ENCODE data around the gene ODAD4.
A peak's percentile ranks its signal among the peaks of the same experiment; 100 is the strongest.

The ODAD4 gene

DNA sequence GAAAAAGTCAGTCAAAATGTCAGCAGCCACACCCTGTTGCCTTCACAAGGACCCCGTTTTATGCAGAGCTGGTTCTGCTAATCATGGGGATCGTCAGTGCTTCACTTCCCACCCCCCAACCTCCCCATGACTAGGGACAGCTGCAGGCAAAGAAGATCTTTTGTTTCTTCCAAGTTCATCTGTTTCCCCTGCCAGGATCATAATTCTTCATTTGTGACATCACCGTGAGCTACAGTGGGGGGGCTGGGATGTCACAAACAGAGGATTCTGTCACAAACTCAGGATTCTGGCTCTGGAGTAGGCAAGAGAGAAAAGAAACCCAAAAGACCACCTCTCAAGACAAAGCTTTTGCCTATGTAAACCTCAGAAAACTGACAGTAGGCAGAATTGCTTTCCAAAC lies 62.2 kb downstream of the ODAD4 start:
- Histone ChIP-seq H3K4me3 (ENCODE audit: low read depth, low read length) (no peak overlapping the region), H3K4me2 (ENCODE audit: low read length) (no peak overlapping the region), H3K27me3 (ENCODE audit: control insufficient read depth, insufficient read depth, low read length) (no peaks in the 10 kb centered on the region), H3K27ac (no peak overlapping the region), H3K79me2 (peaks cover 3% of the 10 kb centered on the region), H3K4me1 (no peaks in the 10 kb centered on the region), H3K9me3 (ENCODE audit: control insufficient read depth, low read length) (no peaks in the 10 kb centered on the region), H3K9ac (no peak overlapping the region), H2AFZ (no peak overlapping the region), H3K36me3 (ENCODE audit: control insufficient read depth, insufficient read depth, low read length) (no peaks in the 10 kb centered on the region)
- TF ChIP-seq, protein P1, sequence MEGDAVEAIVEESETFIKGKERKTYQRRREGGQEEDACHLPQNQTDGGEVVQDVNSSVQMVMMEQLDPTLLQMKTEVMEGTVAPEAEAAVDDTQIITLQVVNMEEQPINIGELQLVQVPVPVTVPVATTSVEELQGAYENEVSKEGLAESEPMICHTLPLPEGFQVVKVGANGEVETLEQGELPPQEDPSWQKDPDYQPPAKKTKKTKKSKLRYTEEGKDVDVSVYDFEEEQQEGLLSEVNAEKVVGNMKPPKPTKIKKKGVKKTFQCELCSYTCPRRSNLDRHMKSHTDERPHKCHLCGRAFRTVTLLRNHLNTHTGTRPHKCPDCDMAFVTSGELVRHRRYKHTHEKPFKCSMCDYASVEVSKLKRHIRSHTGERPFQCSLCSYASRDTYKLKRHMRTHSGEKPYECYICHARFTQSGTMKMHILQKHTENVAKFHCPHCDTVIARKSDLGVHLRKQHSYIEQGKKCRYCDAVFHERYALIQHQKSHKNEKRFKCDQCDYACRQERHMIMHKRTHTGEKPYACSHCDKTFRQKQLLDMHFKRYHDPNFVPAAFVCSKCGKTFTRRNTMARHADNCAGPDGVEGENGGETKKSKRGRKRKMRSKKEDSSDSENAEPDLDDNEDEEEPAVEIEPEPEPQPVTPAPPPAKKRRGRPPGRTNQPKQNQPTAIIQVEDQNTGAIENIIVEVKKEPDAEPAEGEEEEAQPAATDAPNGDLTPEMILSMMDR (IDR thresholded peaks at IDR 0.05): no peak

DNA sequence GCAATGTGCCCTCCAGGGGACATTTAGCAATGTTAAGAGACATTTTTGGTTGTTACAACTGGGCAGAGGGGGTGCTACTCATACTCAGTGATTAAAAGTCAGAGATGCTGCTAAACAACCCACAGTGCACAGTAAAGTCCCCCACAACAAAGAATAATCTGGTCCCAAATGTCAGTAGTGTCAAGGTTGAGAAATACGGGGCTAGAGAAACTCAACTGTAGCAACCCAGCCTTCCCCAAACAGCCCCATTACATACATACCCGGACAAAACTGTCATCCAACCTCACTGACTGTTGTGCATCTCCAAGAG lies 66.4 kb downstream of the ODAD4 start:
- Histone ChIP-seq H2AFZ (no peak overlapping the region), H3K27ac (no peak overlapping the region), H3K36me3 (ENCODE audit: control insufficient read depth, insufficient read depth, low read length) (no peaks in the 10 kb centered on the region)

DNA sequence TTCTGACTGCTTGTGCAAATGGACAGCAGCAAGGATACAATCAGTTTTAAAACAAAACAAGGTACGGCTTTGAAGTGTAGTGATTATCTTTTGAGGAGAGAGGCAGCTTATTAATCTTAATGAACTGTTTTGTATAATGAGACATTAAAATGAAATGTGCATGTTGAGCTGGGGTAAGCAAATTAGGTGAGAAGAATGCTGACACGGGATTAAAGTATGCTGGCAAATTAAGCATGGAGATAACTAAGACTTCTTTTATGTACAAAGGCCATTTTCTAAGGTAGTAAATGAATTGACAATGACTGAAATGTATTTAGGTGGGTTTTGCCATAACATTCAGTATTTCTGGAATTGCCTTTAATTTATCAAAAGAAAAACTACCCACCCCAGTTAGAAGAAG lies 68.1 kb downstream of the ODAD4 start:
- Histone ChIP-seq H3K4me1 (no peaks in the 10 kb centered on the region), H3K9ac (no peak overlapping the region), H3K4me2 (ENCODE audit: low read length) (no peak overlapping the region), H3K4me3 (ENCODE audit: low read depth, low read length) (no peak overlapping the region), H2AFZ (no peak overlapping the region), H3K79me2 (peaks cover 19% of the 10 kb centered on the region), H3K27ac (no peak overlapping the region), H3K9me3 (ENCODE audit: control insufficient read depth, low read length) (no peaks in the 10 kb centered on the region), H3K36me3 (ENCODE audit: control insufficient read depth, insufficient read depth, low read length) (no peaks in the 10 kb centered on the region), H3K27me3 (ENCODE audit: control insufficient read depth, insufficient read depth, low read length) (no peaks in the 10 kb centered on the region)
- TF ChIP-seq, protein P1 (IDR thresholded peaks at IDR 0.05): no peak

More for the DNA sequence above, 66.4 kb downstream of the ODAD4 start:
- H3K9me3 ChIP-seq (ENCODE audit: control insufficient read depth, low read length): no peaks in the 10 kb centered on the region
- TF ChIP-seq, protein P1 (IDR thresholded peaks at IDR 0.05): no peak
- H3K79me2 ChIP-seq: peaks cover 7% of the 10 kb centered on the region
- H3K9ac ChIP-seq: no peak overlapping the region
- H3K4me1 ChIP-seq: no peaks in the 10 kb centered on the region
- no peak overlapping the region for H3K4me3 ChIP-seq (ENCODE audit: low read depth, low read length)
- no peak overlapping the region for H3K4me2 ChIP-seq (ENCODE audit: low read length)
- no peaks in the 10 kb centered on the region for H3K27me3 ChIP-seq (ENCODE audit: control insufficient read depth, insufficient read depth, low read length)

DNA sequence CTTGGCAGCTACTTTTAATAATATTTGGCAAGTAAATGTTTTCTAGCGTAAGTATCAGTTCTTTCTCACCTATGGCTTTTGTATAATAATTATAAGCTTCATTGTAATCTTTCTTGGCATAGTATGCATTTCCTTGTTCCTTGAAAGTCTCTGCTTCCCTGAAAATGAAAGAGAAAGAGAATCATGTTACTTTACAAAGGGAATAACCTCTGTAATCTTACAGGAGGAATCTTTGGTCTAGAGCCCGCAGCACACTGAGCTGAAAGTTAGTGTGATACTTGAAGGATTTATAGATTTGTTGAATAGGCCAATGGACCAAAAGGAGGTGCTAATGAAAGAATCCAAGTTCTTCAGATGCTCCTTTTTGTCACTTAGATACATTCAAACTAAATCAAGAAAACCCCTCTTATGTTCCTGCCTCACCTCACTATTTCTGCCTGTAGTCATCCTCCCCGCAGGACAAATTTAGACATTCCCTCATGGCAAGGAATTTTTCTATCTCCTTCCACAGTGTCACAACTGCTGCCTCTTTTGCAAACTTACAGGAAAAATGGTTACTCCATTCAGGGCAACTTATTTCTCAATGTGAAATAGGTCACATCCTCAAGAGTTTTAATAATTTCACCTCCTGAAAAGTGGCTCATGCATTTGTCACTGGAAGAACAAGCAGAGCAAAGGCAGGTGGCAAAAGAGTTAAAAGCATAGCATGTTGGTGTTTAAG lies 70.2 kb downstream of the ODAD4 start:
- no peak overlapping the region for H3K4me2 ChIP-seq (ENCODE audit: low read length)
- peaks cover 32% of the 10 kb centered on the region for H3K79me2 ChIP-seq
- no peak overlapping the region for H3K4me3 ChIP-seq (ENCODE audit: low read depth, low read length)
- H3K4me1 ChIP-seq: no peaks in the 10 kb centered on the region
- H3K9me3 ChIP-seq (ENCODE audit: control insufficient read depth, low read length): no peaks in the 10 kb centered on the region
- TF ChIP-seq, protein P1 (IDR thresholded peaks at IDR 0.05): no peak
- H3K27ac ChIP-seq: peak overlapping the region; percentile 29
- H3K36me3 ChIP-seq (ENCODE audit: control insufficient read depth, insufficient read depth, low read length): no peaks in the 10 kb centered on the region
- no peaks in the 10 kb centered on the region for H3K27me3 ChIP-seq (ENCODE audit: control insufficient read depth, insufficient read depth, low read length)
- H3K9ac ChIP-seq: no peak overlapping the region
- no peak overlapping the region for H2AFZ ChIP-seq

DNA sequence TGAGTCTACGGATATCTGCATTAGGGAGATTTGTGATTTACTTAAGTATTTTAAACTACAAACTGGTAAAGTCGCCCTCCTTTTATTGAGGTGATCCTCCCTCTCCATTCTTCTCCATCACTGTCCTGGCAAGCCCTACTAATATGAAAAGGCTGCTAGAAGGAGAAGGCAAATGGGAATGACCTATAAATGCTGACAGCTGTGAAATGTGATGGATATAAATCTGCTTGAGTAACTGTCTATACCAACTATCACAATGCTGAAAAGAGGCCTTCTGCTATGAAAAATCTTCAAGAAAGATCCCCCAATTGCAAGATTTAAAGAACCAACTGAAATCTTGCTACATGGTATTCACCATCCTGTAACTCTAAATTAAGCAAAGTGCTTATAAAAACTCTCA lies 71.3 kb downstream of the ODAD4 start:
- TF ChIP-seq, protein P1 (IDR thresholded peaks at IDR 0.05): no peak
- no peak overlapping the region for H3K27ac ChIP-seq
- no peaks in the 10 kb centered on the region for H3K4me1 ChIP-seq
- no peak overlapping the region for H3K4me3 ChIP-seq (ENCODE audit: low read depth, low read length)
- H3K36me3 ChIP-seq (ENCODE audit: control insufficient read depth, insufficient read depth, low read length): no peaks in the 10 kb centered on the region
- no peaks in the 10 kb centered on the region for H3K27me3 ChIP-seq (ENCODE audit: control insufficient read depth, insufficient read depth, low read length)
- H3K79me2 ChIP-seq: peaks cover 34% of the 10 kb centered on the region
- H3K9me3 ChIP-seq (ENCODE audit: control insufficient read depth, low read length): no peaks in the 10 kb centered on the region
- no peak overlapping the region for H3K9ac ChIP-seq
- H3K4me2 ChIP-seq (ENCODE audit: low read length): no peak overlapping the region
- no peak overlapping the region for H2AFZ ChIP-seq

Measured in parathyroid adenoma (tissue), 2 donors.